SU-DHL-6 (cell line): Measurements from ENCODE around the gene INTS3.

Experiments
- H2AFZ ChIP-seq: fragments of 200-600 bp; sonication (generic); 2 replicates; pipeline ENCODE4 v1.6.1; 2014; ENCODE audit warnings: low read depth, mild to moderate bottlenecking, moderate library complexity, mixed read lengths, antibody characterized with exemption, low read length; ENCODE audit not compliant: severe bottlenecking
- H3F3A ChIP-seq: fragments of 200-600 bp; shearing (Covaris generic); 2 replicates; pipeline ENCODE4 v1.6.0; 2016; ENCODE audit warnings: antibody characterized with exemption, mild to moderate bottlenecking; ENCODE audit not compliant: insufficient read depth
- H3K27ac ChIP-seq: fragments of 200-600 bp; sonication (generic); 2 replicates; pipeline ENCODE4 v1.5.1; 2016; ENCODE audit warnings: low read depth, mild to moderate bottlenecking, low read length, moderate library complexity, mixed read lengths
- H3K27me3 ChIP-seq: fragments of 200-600 bp; sonication (generic), shearing (Covaris generic); 2 replicates; pipeline ENCODE4 v1.6.0; 2014; ENCODE audit warnings: mild to moderate bottlenecking, low read length
- H3K36me3 ChIP-seq: fragments of 200-600 bp; sonication (generic); 2 replicates; pipeline ENCODE4 v1.6.1; 2014; ENCODE audit warnings: mild to moderate bottlenecking, low read length, mixed read lengths
- H3K4me2 ChIP-seq: fragments of 300-600, 200-600 bp; shearing (Covaris generic), sonication (generic); 2 replicates; pipeline ENCODE4 v1.6.0; 2014; ENCODE audit warnings: low read length, low read depth, mild to moderate bottlenecking; ENCODE audit not compliant: poor library complexity, severe bottlenecking
- H3K4me3 ChIP-seq: fragments of 200-600 bp; sonication (generic); 2 replicates; pipeline ENCODE4 v1.5.1; 2014; ENCODE audit warnings: antibody characterized with exemption, low read length, mild to moderate bottlenecking, mixed read lengths; ENCODE audit not compliant: insufficient read depth, poor library complexity, severe bottlenecking
- H3K79me2 ChIP-seq: fragments of 200-600 bp; sonication (generic); 2 replicates; pipeline ENCODE4 v1.6.1; 2014; ENCODE audit warnings: mild to moderate bottlenecking, low read length, moderate library complexity; ENCODE audit not compliant: insufficient read depth
- H3K9ac ChIP-seq: fragments of 200-600 bp; sonication (generic); 2 replicates; pipeline ENCODE4 v1.7.0; 2014; ENCODE audit warnings: mild to moderate bottlenecking, low read length
- H3K9me2 ChIP-seq: fragments of 200-600 bp; sonication (generic); replicated peaks from 2 replicates; pipeline ENCODE4 v1.6.1; 2014; ENCODE audit warnings: low read length; ENCODE audit not compliant: insufficient read depth
- H3K9me3 ChIP-seq: fragments of 200-600 bp; sonication (generic); 2 replicates; pipeline ENCODE4 v1.6.1; 2014; ENCODE audit warnings: low read length, mixed read lengths; ENCODE audit not compliant: insufficient read depth
- H4K20me1 ChIP-seq: fragments of 200-600 bp; sonication (generic); 2 replicates; pipeline ENCODE4 v1.6.1; 2014; ENCODE audit warnings: low read depth, mild to moderate bottlenecking, antibody characterized with exemption, low read length, moderate library complexity, mixed read lengths
- CTCF ChIP-seq: fragments of 200-600 bp; sonication (generic); IDR thresholded peaks from one replicate; pipeline ENCODE4 v1.5.1; 2017; ENCODE audit warnings: antibody characterized with exemption, mild to moderate bottlenecking, low read length, moderate library complexity; ENCODE audit not compliant: insufficient read depth, poor library complexity, severe bottlenecking
- EZH2phosphoT487 ChIP-seq: fragments of 200-600 bp; sonication (generic), shearing (Covaris generic); conservative IDR thresholded peaks from 2 replicates; pipeline ENCODE4 v1.6.1; 2018; ENCODE audit warnings: mild to moderate bottlenecking, antibody characterized with exemption, low read length, moderate library complexity, mixed read lengths

The INTS3 gene

GRCh38 chr1:153803470-153804056 lies 75.7 kb downstream of the INTS3 start:
- TF ChIP-seq CTCF (no peak), EZH2phosphoT487 (no peak)
- no peak overlapping the region for H3K4me2 ChIP-seq
- H3K27ac ChIP-seq, result no peak overlapping the region
- H4K20me1 ChIP-seq, result no peaks in the 10 kb centered on the region
- H3K9ac ChIP-seq, result no peak overlapping the region
- no peaks in the 10 kb centered on the region for H3K9me2 ChIP-seq
- H3K9me3 ChIP-seq, result no peaks in the 10 kb centered on the region
- no peak overlapping the region for H3K4me3 ChIP-seq
- peaks cover 23% of the 10 kb centered on the region for H3F3A ChIP-seq
- no peak overlapping the region for H2AFZ ChIP-seq
- no peaks in the 10 kb centered on the region for H3K27me3 ChIP-seq
- no peaks in the 10 kb centered on the region for H3K36me3 ChIP-seq
- H3K79me2 ChIP-seq, result no peaks in the 10 kb centered on the region

- Histone ChIP-seq H3K79me2 (no peaks in the 10 kb centered on the region), H4K20me1 (no peaks in the 10 kb centered on the region), H3K36me3 (no peaks in the 10 kb centered on the region), H3K27me3 (no peaks in the 10 kb centered on the region), H3K4me3 (no peak overlapping the region), H3K9me3 (no peaks in the 10 kb centered on the region), H2AFZ (no peak overlapping the region), H3K9me2 (no peaks in the 10 kb centered on the region), H3F3A (peaks cover 19% of the 10 kb centered on the region), H3K4me2 (no peak overlapping the region), H3K9ac (no peak overlapping the region), H3K27ac (no peak overlapping the region)
- TF ChIP-seq CTCF, result no peak
- no peak for TF ChIP-seq EZH2phosphoT487
Observed at GRCh38 chr1:153804112-153804511, 76.3 kb downstream of the INTS3 start.

GRCh38 chr1:153805042-153805745 lies 77.3 kb downstream of the INTS3 start:
- Histone ChIP-seq H4K20me1 (no peaks in the 10 kb centered on the region), H2AFZ (no peak overlapping the region), H3K9me2 (no peaks in the 10 kb centered on the region), H3K4me2 (peak overlapping the region; percentile 57), H3K36me3 (no peaks in the 10 kb centered on the region), H3K79me2 (no peaks in the 10 kb centered on the region), H3K9me3 (no peaks in the 10 kb centered on the region), H3K4me3 (no peak overlapping the region), H3K27me3 (no peaks in the 10 kb centered on the region), H3F3A (peaks cover 19% of the 10 kb centered on the region), H3K27ac (peak overlapping the region; percentile 94), H3K9ac (peak overlapping the region; percentile 41)
- TF ChIP-seq EZH2phosphoT487, result no peak
- no peak for TF ChIP-seq CTCF
